OCI-LY1 (cell line): Measurements from ENCODE around the gene BNIP5.

Experiments
- H2AFZ ChIP-seq: fragments of 200-600 bp; sonication (generic), shearing (Covaris generic); 2 replicates; pipeline ENCODE4 v1.6.0; 2014; ENCODE audit warnings: antibody characterized with exemption, mild to moderate bottlenecking, low read length
- H3F3A ChIP-seq: fragments of 200-600 bp; sonication (generic), shearing (Covaris generic); 2 replicates; pipeline ENCODE4 v1.6.0; 2014; ENCODE audit warnings: mild to moderate bottlenecking, antibody characterized with exemption, low read length, moderate library complexity; ENCODE audit not compliant: insufficient read depth
- H3K27ac ChIP-seq: fragments of 200-600 bp; sonication (generic); 2 replicates; pipeline ENCODE4 v1.5.1; 2014; ENCODE audit warnings: low read length, mixed run types, mild to moderate bottlenecking, low read depth; ENCODE audit not compliant: poor library complexity, severe bottlenecking
- H3K27me3 ChIP-seq: fragments of 200-600 bp; sonication (generic); 2 replicates; pipeline ENCODE4 v1.6.0; 2014; ENCODE audit warnings: antibody characterized with exemption, mild to moderate bottlenecking, low read length, moderate library complexity; ENCODE audit not compliant: insufficient read depth
- H3K36me3 ChIP-seq: fragments of 200-600 bp; sonication (generic); 2 replicates; pipeline ENCODE4 v1.6.1; 2014; ENCODE audit warnings: mild to moderate bottlenecking, antibody characterized with exemption, low read length, moderate library complexity, mixed read lengths; ENCODE audit not compliant: insufficient read depth
- H3K4me1 ChIP-seq: fragments of 200-600 bp; sonication (generic); 2 replicates; pipeline ENCODE4 v1.5.1; 2014; ENCODE audit warnings: mild to moderate bottlenecking, low read length, moderate library complexity; ENCODE audit not compliant: insufficient read depth, severe bottlenecking
- H3K4me2 ChIP-seq: fragments of 200-600 bp; sonication (generic), shearing (Covaris generic); 2 replicates; pipeline ENCODE4 v1.6.1; 2014; ENCODE audit warnings: low read length
- H3K4me3 ChIP-seq: fragments of 200-600 bp; sonication (generic); 2 replicates; pipeline ENCODE4 v1.5.1; 2014; ENCODE audit warnings: low read length, low read depth, mild to moderate bottlenecking, mixed read lengths; ENCODE audit not compliant: poor library complexity, severe bottlenecking
- H3K79me2 ChIP-seq: fragments of 200-600 bp; shearing (Covaris generic); 2 replicates; pipeline ENCODE4 v1.6.1; 2016; ENCODE audit warnings: mixed run types, low read length, mixed read lengths; ENCODE audit not compliant: insufficient read depth
- H3K9ac ChIP-seq: fragments of 200-600 bp; sonication (generic), shearing (Covaris generic); 2 replicates; pipeline ENCODE4 v1.6.1; 2014; ENCODE audit warnings: mild to moderate bottlenecking, low read length, mixed read lengths
- H3K9me2 ChIP-seq: fragments of 200-600 bp; sonication (generic), shearing (Covaris generic); 2 replicates; pipeline ENCODE4 v1.6.1; 2014; ENCODE audit warnings: low read depth, mild to moderate bottlenecking, low read length, mixed read lengths
- H3K9me3 ChIP-seq: fragments of 200-600 bp; shearing (Covaris generic); 2 replicates; pipeline ENCODE4 v1.6.1; 2014; ENCODE audit warnings: low read length, mixed read lengths
- H4K20me1 ChIP-seq: fragments of 200-600 bp; sonication (generic), shearing (Covaris generic); 2 replicates; pipeline ENCODE4 v1.6.0; 2016; ENCODE audit warnings: mild to moderate bottlenecking, low read length; ENCODE audit not compliant: insufficient read depth
- EZH2 ChIP-seq: fragments of 200-600 bp; sonication (generic), shearing (Covaris generic); IDR thresholded peaks from 2 replicates; pipeline ENCODE4 v1.8.0; 2017; ENCODE audit warnings: borderline replicate concordance, mixed run types, mild to moderate bottlenecking, antibody characterized with exemption, low read length, moderate library complexity, mixed read lengths
- TF ChIP-seq, protein P1 (sequence below): fragments of 200-600 bp; sonication (generic), shearing (Covaris generic); IDR thresholded peaks from 2 replicates; pipeline ENCODE4 v1.5.1; 2017; ENCODE audit warnings: mild to moderate bottlenecking, antibody characterized with exemption, low read length, moderate library complexity, mixed read lengths

BNIP5 gene

DNA sequence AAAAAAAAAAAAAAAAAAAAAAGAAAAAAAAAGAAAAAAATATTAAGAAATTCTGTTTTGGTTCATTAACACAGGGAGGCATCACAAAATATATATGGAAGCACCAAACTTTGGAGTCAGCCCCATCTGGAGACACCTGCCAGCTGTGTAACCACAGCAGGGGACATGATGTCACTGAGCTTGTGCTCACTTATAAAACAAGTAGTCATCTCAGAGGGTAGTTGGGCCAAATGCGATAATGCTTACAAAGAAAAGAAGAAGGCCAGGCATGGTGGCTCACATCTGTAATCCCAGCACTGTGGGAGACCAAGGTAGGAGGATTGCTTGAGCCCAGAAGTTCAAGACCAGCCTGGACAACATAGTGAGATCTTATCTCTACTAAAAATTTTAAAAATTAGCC is 1.1 kb upstream of the BNIP5 start:
- Histone ChIP-seq H3K4me3 (no peak overlapping the region), H3K79me2 (no peaks in the 10 kb centered on the region), H3F3A (no peaks in the 10 kb centered on the region), H3K4me2 (no peak overlapping the region), H3K9ac (no peak overlapping the region), H2AFZ (no peak overlapping the region), H3K9me2 (no peaks in the 10 kb centered on the region), H3K36me3 (no peaks in the 10 kb centered on the region), H3K4me1 (peaks cover 5% of the 10 kb centered on the region), H3K9me3 (no peaks in the 10 kb centered on the region), H4K20me1 (no peaks in the 10 kb centered on the region), H3K27me3 (no peaks in the 10 kb centered on the region; the same call in 1 of the 2 replicates), H3K27ac (no peak overlapping the region)
- TF ChIP-seq, protein P1, sequence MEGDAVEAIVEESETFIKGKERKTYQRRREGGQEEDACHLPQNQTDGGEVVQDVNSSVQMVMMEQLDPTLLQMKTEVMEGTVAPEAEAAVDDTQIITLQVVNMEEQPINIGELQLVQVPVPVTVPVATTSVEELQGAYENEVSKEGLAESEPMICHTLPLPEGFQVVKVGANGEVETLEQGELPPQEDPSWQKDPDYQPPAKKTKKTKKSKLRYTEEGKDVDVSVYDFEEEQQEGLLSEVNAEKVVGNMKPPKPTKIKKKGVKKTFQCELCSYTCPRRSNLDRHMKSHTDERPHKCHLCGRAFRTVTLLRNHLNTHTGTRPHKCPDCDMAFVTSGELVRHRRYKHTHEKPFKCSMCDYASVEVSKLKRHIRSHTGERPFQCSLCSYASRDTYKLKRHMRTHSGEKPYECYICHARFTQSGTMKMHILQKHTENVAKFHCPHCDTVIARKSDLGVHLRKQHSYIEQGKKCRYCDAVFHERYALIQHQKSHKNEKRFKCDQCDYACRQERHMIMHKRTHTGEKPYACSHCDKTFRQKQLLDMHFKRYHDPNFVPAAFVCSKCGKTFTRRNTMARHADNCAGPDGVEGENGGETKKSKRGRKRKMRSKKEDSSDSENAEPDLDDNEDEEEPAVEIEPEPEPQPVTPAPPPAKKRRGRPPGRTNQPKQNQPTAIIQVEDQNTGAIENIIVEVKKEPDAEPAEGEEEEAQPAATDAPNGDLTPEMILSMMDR, result no peak

DNA sequence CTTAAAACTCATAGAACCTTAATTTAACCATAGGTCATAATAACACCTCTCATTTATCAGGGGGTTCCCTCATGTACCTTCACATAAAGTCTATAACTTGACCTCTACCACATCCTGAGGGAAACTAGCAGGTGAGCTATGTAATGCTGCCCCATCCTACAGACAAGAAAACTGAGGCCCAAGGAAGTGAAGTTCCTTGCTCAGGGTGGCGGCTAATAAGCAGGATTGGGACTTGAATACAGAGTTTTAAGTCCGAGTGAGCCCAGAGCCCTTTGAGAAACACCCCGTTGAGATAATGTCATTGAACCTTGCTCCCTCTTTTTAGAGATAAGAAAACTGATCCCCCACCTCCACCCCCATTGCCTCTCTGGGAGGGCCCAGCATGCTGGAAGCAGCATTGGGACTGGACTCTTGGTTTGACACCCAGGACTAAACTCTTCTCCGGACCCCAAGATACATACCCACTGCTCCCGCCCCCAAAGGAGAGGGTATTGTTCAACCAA is 429 bp downstream of the BNIP5 start:
- Histone ChIP-seq H3K9ac (no peak overlapping the region), H3K27me3 (no peaks in the 10 kb centered on the region; the same call in 1 of the 2 replicates), H3K9me2 (no peaks in the 10 kb centered on the region), H3K27ac (no peak overlapping the region), H4K20me1 (no peaks in the 10 kb centered on the region), H3K79me2 (no peaks in the 10 kb centered on the region), H3K9me3 (no peaks in the 10 kb centered on the region), H3K4me1 (peaks cover 5% of the 10 kb centered on the region), H3K4me3 (no peak overlapping the region), H3K4me2 (no peak overlapping the region), H2AFZ (no peak overlapping the region), H3F3A (no peaks in the 10 kb centered on the region), H3K36me3 (no peaks in the 10 kb centered on the region)
- TF ChIP-seq, protein P1, result no peak
- no peak for TF ChIP-seq EZH2

DNA sequence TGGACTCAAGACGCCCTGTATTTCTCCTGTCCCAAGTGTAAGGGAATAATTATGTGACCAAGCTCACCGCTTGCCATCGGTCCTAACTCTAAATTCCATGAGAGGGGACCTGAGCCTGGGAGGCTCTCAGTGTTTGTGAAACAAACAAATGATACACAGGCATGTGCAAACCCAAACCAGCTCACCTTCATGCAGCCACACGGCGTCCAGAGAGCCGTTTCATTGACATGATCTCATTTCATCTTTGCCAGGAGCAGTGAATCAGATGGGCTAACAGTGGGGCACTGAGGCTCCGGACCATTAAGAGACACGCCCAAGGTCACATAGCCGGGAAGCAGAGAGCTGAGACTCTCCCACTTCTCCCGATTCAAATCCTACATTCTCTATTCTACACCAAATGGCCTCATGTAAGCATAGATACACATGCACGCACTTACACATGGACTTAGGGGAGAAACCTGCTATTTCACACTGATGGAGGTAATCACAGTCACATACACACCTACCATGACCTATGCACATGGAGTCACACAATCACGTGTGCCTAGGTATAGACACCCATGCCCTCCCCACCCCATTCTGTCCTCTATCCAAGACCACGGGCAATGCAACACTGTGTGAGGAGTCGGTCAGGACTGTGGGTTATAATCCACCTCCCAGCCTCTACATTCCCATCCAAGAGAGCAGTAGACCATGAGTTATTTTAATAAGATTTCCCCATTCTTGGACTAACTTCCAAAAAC is 1.1 kb downstream of the BNIP5 start:
- Histone ChIP-seq H3K27me3 (no peaks in the 10 kb centered on the region; the same call in 1 of the 2 replicates), H3F3A (no peaks in the 10 kb centered on the region), H3K9me2 (no peaks in the 10 kb centered on the region), H3K4me1 (peaks cover 2% of the 10 kb centered on the region), H3K79me2 (no peaks in the 10 kb centered on the region), H3K4me2 (no peak overlapping the region), H3K36me3 (no peaks in the 10 kb centered on the region), H4K20me1 (no peaks in the 10 kb centered on the region), H3K9me3 (no peaks in the 10 kb centered on the region), H2AFZ (no peak overlapping the region), H3K9ac (no peak overlapping the region), H3K27ac (no peak overlapping the region), H3K4me3 (no peak overlapping the region)
- TF ChIP-seq, protein P1, result no peak
- TF ChIP-seq EZH2, result no peak
